ENCODE measurements around the gene ARHGEF40.
A peak's percentile ranks its signal among the peaks of the same experiment; 100 is the strongest.

ARHGEF40 gene

GRCh38 chr14:21103710-21104447, 33.8 kb downstream of the ARHGEF40 start:
- peak; percentile 65 for FAIRE-seq

GRCh38 chr14:21104448-21105060, 34.5 kb downstream of the ARHGEF40 start:
- FAIRE-seq, result peak; percentile 68
- DNase-seq (ENCODE audit: insufficient read length), result no peak
- 0 out of 2 replicates have a peak, but pooled peaks have one; percentile 3 for TF ChIP-seq POLR2AphosphoS5 (IDR thresholded peaks at IDR 0.05; ENCODE audit: low read depth, low read length)
- TF ChIP-seq TAF1 (IDR thresholded peaks at IDR 0.05; ENCODE audit: borderline replicate concordance, low read depth, low read length), result no peak
- TF ChIP-seq POLR2A (IDR thresholded peaks at IDR 0.05; ENCODE audit: low read depth, low read length), result no peak

More at GRCh38 chr14:21103710-21104447, 33.8 kb downstream of the ARHGEF40 start:
- peak; percentile 92 for DNase-seq (ENCODE audit: insufficient read length)
- peak; percentile 94 for TF ChIP-seq POLR2AphosphoS5 (IDR thresholded peaks at IDR 0.05; ENCODE audit: low read depth, low read length)
- TF ChIP-seq TAF1 (IDR thresholded peaks at IDR 0.05; ENCODE audit: borderline replicate concordance, low read depth, low read length), result peak; percentile 75; the same call in 1 of the 2 replicates
- peak; percentile 95 for TF ChIP-seq POLR2A (IDR thresholded peaks at IDR 0.05; ENCODE audit: low read depth, low read length)

- DNase-seq (ENCODE audit: insufficient read length) (no peak), FAIRE-seq (no peak)
- TF ChIP-seq TAF1 (IDR thresholded peaks at IDR 0.05; ENCODE audit: borderline replicate concordance, low read depth, low read length) (no peak), POLR2AphosphoS5 (IDR thresholded peaks at IDR 0.05; ENCODE audit: low read depth, low read length) (no peak), POLR2A (IDR thresholded peaks at IDR 0.05; ENCODE audit: low read depth, low read length) (no peak)
Measured at GRCh38 chr14:21105095-21105494, 35.0 kb downstream of the ARHGEF40 start.

GRCh38 chr14:21106176-21106497, 36.0 kb downstream of the ARHGEF40 start:
- TF ChIP-seq POLR2A (IDR thresholded peaks at IDR 0.05; ENCODE audit: low read depth, low read length), result no peak
- TF ChIP-seq POLR2AphosphoS5 (IDR thresholded peaks at IDR 0.05; ENCODE audit: low read depth, low read length), result no peak
- TF ChIP-seq TAF1 (IDR thresholded peaks at IDR 0.05; ENCODE audit: borderline replicate concordance, low read depth, low read length), result no peak
- no peak for FAIRE-seq
- no peak for DNase-seq (ENCODE audit: insufficient read length)

- FAIRE-seq (peak; percentile 63), DNase-seq (ENCODE audit: insufficient read length) (no peak)
- TF ChIP-seq TAF1 (IDR thresholded peaks at IDR 0.05; ENCODE audit: borderline replicate concordance, low read depth, low read length) (no peak), POLR2A (IDR thresholded peaks at IDR 0.05; ENCODE audit: low read depth, low read length) (no peak)
Measured at GRCh38 chr14:21106498-21107282, 36.6 kb downstream of the ARHGEF40 start.

- TF ChIP-seq POLR2A (IDR thresholded peaks at IDR 0.05; ENCODE audit: low read depth, low read length) (no peak), POLR2AphosphoS5 (IDR thresholded peaks at IDR 0.05; ENCODE audit: low read depth, low read length) (no peak), TAF1 (IDR thresholded peaks at IDR 0.05; ENCODE audit: borderline replicate concordance, low read depth, low read length) (no peak)
- FAIRE-seq (no peak), DNase-seq (ENCODE audit: insufficient read length) (no peak)
Measured at GRCh38 chr14:21107283-21107800, 37.2 kb downstream of the ARHGEF40 start.

GRCh38 chr14:21108791-21109190, 38.7 kb downstream of the ARHGEF40 start:
- TF ChIP-seq TAF1 (IDR thresholded peaks at IDR 0.05; ENCODE audit: borderline replicate concordance, low read depth, low read length) (no peak), POLR2AphosphoS5 (IDR thresholded peaks at IDR 0.05; ENCODE audit: low read depth, low read length) (no peak), POLR2A (IDR thresholded peaks at IDR 0.05; ENCODE audit: low read depth, low read length) (no peak)
- DNase-seq (ENCODE audit: insufficient read length), result no peak
- no peak for FAIRE-seq

GRCh38 chr14:21109377-21110138, 39.5 kb downstream of the ARHGEF40 start:
- no peak for DNase-seq (ENCODE audit: insufficient read length)
- FAIRE-seq, result peak; percentile 30
- no peak for TF ChIP-seq TAF1 (IDR thresholded peaks at IDR 0.05; ENCODE audit: borderline replicate concordance, low read depth, low read length)
- TF ChIP-seq POLR2A (IDR thresholded peaks at IDR 0.05; ENCODE audit: low read depth, low read length), result peak; percentile 35; the same call in 1 of the 2 replicates
- 0 out of 2 replicates have a peak, but pooled peaks have one; percentile 23 for TF ChIP-seq POLR2AphosphoS5 (IDR thresholded peaks at IDR 0.05; ENCODE audit: low read depth, low read length)

- TF ChIP-seq TAF1 (IDR thresholded peaks at IDR 0.05; ENCODE audit: borderline replicate concordance, low read depth, low read length) (no peak), POLR2A (IDR thresholded peaks at IDR 0.05; ENCODE audit: low read depth, low read length) (no peak), POLR2AphosphoS5 (IDR thresholded peaks at IDR 0.05; ENCODE audit: low read depth, low read length) (no peak)
- DNase-seq (ENCODE audit: insufficient read length), result no peak
Measured at GRCh38 chr14:21112255-21112654, 42.2 kb downstream of the ARHGEF40 start.

GRCh38 chr14:21113369-21113768, 43.3 kb downstream of the ARHGEF40 start:
- TF ChIP-seq TAF1 (IDR thresholded peaks at IDR 0.05; ENCODE audit: borderline replicate concordance, low read depth, low read length), result no peak
- no peak for FAIRE-seq
- DNase-seq (ENCODE audit: insufficient read length), result no peak

More at GRCh38 chr14:21112255-21112654, 42.2 kb downstream of the ARHGEF40 start:
- no peak for FAIRE-seq

GRCh38 chr14:21118933-21119332, 48.8 kb downstream of the ARHGEF40 start:
- no peak for FAIRE-seq
- TF ChIP-seq TAF1 (IDR thresholded peaks at IDR 0.05; ENCODE audit: borderline replicate concordance, low read depth, low read length) (no peak), POLR2A (IDR thresholded peaks at IDR 0.05; ENCODE audit: low read depth, low read length) (no peak), POLR2AphosphoS5 (IDR thresholded peaks at IDR 0.05; ENCODE audit: low read depth, low read length) (no peak)
- no peak for DNase-seq (ENCODE audit: insufficient read length)

All from GM12892 (cell line).